ENCODE results near the gene MUC5B.

DNA sequence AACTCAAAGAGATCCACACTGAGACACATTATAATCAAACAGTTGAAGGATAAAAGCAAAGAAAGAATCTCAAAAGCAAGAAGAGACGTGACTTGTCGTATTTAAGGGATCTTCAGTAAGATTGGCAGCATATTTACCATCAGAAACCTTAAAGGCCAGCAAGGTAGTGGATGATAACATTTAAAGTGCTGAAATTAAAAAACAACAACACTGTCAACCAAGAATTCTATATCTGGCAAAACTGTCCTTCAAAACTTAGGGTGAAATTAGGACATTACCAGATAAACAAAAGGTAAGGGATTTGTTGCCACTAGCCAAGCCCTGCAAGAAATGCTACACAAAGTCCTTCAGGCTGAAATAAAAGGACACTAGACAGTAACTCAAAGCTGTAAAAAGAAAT lies 11.0 kb upstream of the MUC5B start:
- TF ChIP-seq EP300 (IDR thresholded peaks at IDR 0.05) (no peak), POLR2A (IDR thresholded peaks at IDR 0.05) (no peak)
- TF ChIP-seq, protein P1, sequence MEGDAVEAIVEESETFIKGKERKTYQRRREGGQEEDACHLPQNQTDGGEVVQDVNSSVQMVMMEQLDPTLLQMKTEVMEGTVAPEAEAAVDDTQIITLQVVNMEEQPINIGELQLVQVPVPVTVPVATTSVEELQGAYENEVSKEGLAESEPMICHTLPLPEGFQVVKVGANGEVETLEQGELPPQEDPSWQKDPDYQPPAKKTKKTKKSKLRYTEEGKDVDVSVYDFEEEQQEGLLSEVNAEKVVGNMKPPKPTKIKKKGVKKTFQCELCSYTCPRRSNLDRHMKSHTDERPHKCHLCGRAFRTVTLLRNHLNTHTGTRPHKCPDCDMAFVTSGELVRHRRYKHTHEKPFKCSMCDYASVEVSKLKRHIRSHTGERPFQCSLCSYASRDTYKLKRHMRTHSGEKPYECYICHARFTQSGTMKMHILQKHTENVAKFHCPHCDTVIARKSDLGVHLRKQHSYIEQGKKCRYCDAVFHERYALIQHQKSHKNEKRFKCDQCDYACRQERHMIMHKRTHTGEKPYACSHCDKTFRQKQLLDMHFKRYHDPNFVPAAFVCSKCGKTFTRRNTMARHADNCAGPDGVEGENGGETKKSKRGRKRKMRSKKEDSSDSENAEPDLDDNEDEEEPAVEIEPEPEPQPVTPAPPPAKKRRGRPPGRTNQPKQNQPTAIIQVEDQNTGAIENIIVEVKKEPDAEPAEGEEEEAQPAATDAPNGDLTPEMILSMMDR (IDR thresholded peaks at IDR 0.05), result no peak

All from ovary (tissue), 3 donors.